T-helper 2 cell treated with Interferon-gamma antibody and Interleukin-4, amounts not matched to agents 100 ng/mL and 5 ng/mL, for 36 hours (primary cell): ENCODE results near the gene OR10AG1. TPM values are rescaled to one million over a fixed set of nuclear protein-coding genes. Genes with fewer than 3 reads are reported as not detected.

Experiments
- intact Hi-C: fragments of 100-400 bp; cut with micrococcal nuclease; formaldehyde crosslinking; loops from one replicate; pipeline ENCODE4 v1.15.1; 2023
- total RNA-seq: library from RNA; stranded (reverse); gene quantifications from 2 replicates; pipeline ENCODE4 v1.2.3, GENCODE V29; 2022

The OR10AG1 gene, protein sequence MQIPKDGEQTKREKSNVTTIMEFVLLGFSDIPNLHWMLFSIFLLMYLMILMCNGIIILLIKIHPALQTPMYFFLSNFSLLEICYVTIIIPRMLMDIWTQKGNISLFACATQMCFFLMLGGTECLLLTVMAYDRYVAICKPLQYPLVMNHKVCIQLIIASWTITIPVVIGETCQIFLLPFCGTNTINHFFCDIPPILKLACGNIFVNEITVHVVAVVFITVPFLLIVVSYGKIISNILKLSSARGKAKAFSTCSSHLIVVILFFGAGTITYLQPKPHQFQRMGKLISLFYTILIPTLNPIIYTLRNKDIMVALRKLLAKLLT
- not detected in 2 replicates for total RNA-seq

DNA sequence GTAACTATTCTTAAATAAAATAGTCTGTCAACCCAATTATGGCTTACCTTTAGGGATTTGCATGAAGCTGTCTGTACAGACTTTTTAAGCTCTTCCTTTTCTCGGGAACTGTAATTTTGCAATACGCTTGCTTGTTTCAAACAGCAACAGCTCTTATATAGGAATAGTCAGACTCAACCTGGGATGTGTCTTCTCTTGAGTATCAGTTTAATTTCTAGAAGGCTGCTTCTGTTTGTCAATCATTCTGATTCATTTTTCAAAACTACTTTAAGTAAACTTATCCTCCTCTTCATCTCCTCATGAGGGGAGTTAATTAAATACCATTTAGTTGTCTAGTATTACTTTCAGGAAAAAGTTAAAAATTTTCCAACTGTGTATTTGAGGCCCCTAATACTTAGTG, at the start of gene OR10AG1:
Gene OR10AG1, minus strand, starts transcription at position 101 of the 400 bp plus-strand sequence. Its CDS starts 38 bp downstream, at position 63.
- intact Hi-C loops, result no loop called here

DNA sequence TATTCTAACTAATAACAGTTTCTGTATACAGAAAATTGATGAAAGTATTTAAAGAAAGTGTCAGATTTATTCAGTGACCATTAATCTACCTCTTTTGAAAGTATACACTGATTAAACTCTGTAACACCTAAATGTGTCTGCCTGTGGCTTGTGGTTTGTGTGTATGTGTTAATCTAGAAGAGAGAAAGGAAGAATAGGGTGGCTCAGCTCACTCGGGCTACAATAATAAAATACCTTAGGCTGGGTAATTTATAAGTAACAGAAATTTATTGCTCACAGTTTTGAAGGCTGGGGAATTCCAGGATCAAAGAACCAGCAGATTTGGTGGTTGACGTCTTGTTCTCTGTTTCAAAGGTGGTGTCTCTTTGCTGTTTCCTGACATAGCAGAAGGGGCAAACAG, 44.1 kb upstream of the OR10AG1 start:
- intact Hi-C loops, result no loop called here

DNA sequence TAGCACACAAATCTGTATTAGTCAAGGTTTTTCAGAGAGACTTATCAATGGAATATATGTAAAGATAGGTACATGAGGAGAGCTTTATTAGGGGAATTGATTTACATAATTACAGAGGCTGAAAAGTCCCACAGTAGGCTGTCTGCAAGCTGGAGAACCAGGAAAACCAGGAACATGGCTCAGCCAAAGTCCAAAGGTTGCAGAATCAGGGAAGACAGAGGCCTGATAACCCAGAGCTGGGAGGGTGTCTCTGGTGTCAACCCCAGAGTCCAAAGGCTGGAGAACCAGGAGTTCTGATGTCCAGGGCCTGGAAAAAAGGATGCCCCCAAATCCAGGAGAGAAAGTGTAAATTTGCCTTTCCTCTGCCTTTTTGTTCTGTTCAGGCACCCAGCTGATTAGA, 41.0 kb upstream of the OR10AG1 start:
- intact Hi-C loops, result no loop called here

DNA sequence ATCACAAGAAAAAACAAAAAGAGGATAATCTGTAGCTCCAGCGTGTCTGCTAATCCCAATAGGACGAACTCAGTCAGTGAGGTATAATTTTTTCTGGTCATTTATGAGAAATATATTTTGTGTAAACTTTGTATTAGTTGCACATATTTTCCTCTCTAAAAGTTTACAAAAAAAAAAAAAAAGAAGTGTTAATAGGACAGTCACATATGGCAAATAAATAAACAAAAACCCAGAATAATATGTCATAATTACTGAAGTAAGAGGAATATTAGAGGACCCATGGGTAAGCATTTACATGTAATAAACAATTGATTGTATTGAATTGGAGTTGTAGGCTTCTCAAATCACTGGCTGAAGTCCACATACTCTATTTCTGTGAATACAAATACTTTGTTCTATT, 24.8 kb upstream of the OR10AG1 start, which contains the start of gene OR5F1:
Gene OR5F1, minus strand, starts transcription at position 101 of the 400 bp plus-strand sequence. Its CDS starts 0 bp downstream, at position 101.
- intact Hi-C loops, result no loop called here

DNA sequence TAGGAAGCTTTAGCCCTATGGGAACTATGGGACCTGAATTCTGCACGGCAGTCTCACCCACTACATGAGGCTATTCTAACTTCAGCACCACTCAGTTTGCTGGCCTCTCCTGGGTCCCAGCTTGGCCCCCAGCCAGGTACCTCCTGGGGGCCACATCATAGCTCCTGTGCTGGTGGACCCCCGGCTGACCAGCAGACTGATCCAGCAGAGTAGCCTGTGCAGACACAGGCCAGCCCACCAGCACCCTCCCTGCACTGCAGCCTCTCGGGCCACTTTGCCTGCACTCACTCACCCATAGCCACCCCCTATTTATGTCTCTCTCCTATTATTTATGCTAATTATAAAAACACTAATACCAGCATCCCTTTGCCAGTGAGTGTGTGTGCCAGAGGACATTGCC, 1.2 kb upstream of the OR10AG1 start:
- intact Hi-C loops, result no loop called here

DNA sequence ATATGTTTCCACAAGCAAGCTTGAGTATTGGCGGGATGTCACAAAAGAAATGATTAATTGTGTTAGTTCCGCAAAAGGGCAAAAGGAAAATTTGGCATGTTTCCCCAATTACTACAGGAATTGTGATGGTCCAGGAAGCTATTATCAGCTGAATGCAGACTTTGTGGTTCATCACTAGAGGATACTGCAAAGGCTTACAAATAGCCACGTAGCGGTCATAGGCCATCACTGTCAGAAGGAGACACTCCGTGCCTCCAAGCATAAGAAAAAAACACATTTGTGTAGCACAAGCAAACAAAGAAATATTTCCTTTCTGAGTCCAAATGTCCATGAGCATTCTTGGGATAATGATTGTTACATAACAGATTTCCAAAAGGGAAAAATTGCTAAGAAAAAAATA, 1.8 kb downstream of the OR10AG1 start:
- intact Hi-C loops, result no loop called here

DNA sequence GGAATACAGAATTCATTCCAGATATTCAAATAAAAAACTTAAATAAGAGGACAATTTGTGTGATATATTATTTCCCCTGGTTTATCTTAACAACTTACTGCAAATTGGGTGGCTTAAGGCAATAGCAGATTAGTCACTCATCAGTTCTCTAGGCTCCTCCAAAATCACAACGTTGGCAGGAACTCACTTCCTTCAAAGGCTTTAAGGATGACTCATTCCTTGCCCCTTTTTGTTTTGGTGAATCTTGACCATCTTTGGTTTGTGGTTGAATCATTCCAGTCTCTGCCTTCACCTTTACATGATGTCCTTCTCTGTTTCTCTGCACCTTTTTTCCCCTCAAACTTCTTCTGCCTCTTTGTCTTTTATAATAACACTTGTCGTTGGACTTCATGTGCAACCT, 3.4 kb downstream of the OR10AG1 start:
- intact Hi-C loops, result no loop called here

DNA sequence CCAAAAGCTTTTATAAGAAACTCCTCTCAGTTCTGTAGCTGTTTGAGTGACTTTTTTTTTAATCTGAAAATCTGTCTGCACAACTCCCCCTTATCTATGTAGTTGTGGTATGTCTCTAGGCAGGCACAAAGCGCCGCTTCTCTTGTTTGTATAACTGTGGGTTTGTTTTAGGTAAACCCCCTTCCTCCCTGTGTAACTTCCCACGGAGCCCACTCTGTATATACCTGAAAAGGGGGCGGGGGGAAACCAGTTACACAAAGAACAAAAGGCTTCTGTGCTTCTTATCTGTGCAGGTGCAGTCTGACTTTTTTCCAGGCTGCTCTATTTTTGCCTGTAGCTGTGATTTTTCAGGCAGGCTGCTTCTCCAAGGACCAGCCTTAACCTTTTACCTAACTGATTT, 13.2 kb downstream of the OR10AG1 start:
- intact Hi-C loops, result no loop called here

DNA sequence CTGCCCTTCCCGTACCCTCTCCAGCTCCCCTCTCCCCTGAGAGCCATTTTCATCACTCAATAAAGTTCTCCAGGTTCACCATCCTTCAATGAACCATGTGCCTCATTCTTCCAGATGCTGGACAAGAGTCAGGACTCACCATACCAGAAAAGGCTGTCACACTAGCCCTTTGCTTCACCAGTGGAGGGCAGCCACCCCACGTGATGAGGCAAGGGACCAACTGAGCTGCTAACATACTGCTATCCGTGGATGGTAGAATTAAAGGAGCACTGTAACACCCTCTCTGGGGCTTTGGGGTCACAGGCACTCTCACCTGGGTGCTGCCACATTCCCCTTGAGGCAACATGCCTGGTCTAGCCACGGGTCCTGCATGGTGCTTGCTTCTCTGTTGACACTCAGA, 20.4 kb downstream of the OR10AG1 start:
- intact Hi-C loops, result loop anchor here (10.0 kb wide), 1 partner anchor 1295 kb away; no protein-coding TSS in a partner anchor

DNA sequence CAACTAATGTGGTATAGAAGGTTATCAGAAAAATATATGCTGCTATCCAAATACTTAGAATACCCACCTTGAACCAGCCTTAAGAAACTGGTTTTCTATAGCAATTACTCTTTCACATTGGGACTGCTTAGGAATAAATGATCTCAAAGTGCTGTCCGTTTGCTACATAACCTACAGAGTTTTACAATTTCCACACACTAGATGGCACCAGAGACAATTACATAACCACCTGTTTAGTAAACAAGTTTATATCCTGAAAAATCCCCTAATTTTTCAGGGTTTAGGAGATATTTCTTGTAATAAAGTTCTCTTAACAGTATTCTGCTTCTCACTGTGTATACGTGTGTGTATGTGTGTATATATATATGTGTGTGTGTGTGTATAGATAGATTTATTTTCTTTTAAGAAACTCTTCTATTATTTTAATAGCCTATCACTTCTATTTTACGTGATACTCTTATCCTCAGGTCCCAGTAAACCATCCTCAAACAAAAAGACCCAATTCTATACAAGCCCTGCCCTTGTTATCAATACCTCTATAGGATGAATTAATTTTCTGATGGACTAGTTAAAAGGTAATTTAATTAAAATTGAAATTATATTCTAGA, 26.9 kb downstream of the OR10AG1 start:
- intact Hi-C loops, result loop anchor here (2.0 to 10.0 kb wide), 2 partner anchors 840 to 1302 kb away; no protein-coding TSS in a partner anchor

DNA sequence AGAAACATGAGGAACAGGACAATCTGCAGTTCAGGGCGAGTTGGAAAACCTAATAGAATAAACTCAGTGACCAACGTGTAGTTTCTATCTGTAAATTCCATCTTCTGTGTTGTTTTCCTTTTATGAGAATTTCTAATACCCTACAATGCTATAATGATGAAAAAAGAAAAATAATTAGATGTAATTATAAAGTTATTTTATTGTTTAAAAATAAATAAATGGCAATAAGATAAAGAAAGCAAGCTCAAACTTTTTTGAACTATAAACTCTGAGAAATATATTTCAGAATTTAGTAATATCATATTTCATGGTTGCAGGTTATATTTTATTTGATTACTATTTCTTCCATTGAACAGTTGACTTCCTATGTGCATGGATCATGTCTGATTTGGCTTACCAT, 33.4 kb downstream of the OR10AG1 start, which contains the start of gene OR5I1:
Gene OR5I1, minus strand, starts transcription at position 101 of the 400 bp plus-strand sequence. Its CDS starts 0 bp downstream, at position 101.
- intact Hi-C loops, result no loop called here

DNA sequence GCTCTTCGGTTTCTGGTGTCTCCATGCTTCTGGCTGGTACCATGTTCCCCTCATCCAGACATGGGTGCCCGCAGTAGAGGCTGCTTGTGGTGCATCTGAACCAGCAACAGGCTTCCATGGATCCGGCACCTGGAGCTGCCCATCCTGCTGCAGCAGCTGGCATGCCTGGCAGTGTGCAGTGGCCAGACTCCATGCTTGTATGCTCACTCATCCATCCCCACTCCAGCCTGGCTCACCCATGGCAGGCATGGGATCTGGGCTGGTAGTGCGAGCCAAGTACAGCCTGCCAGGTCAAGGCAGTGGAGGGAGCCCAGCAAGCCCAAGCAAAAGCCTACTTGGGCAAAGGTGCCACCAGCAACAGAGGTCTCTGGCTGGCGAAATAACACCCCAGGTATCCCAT, 49.2 kb downstream of the OR10AG1 start:
- intact Hi-C loops, result no loop called here

Other genes with a start within 250 kb of the OR10AG1 start
- gene OR5D13, start 196.5 kb downstream of the OR10AG1 start, total RNA-seq, result not detected in 2 replicates
- gene OR5D14, start 174.4 kb downstream of the OR10AG1 start, total RNA-seq, result not detected in 2 replicates
- gene OR5L1, start 158.6 kb downstream of the OR10AG1 start, total RNA-seq, result not detected in 2 replicates
- not detected in 2 replicates for gene OR5D18, start 150.3 kb downstream of the OR10AG1 start, total RNA-seq
- gene OR5L2, start 142.7 kb downstream of the OR10AG1 start, total RNA-seq, result not detected in 2 replicates
- not detected in 2 replicates for gene OR5D16, start 131.2 kb downstream of the OR10AG1 start, total RNA-seq
- not detected in 2 replicates for gene TRIM51, start 86.6 kb downstream of the OR10AG1 start, total RNA-seq
- gene OR5W2, start 55.4 kb downstream of the OR10AG1 start, total RNA-seq, result not detected in 2 replicates
- not detected in 2 replicates for gene OR5I1, start 33.5 kb downstream of the OR10AG1 start, total RNA-seq
- gene OR5F1, start 24.7 kb upstream of the OR10AG1 start, total RNA-seq, result not detected in 2 replicates
- not detected in 2 replicates for gene OR5AS1, start 57.7 kb upstream of the OR10AG1 start, total RNA-seq
- gene OR8I2, start 123.4 kb upstream of the OR10AG1 start, total RNA-seq, result not detected in 2 replicates
- not detected in 2 replicates for gene OR8H2, start 133.7 kb upstream of the OR10AG1 start, total RNA-seq
- not detected in 2 replicates for gene OR8H3, start 152.4 kb upstream of the OR10AG1 start, total RNA-seq
- not detected in 2 replicates for gene OR8J3, start 170.3 kb upstream of the OR10AG1 start, total RNA-seq
- gene OR8K5, start 190.4 kb upstream of the OR10AG1 start, total RNA-seq, result not detected in 2 replicates
- gene OR5J2, start 206.7 kb upstream of the OR10AG1 start, total RNA-seq, result not detected in 2 replicates